Esophagus muscularis mucosa (tissue), 4 donors: ENCODE data around the gene GLIS1. TPM values are rescaled to one million over a fixed set of nuclear protein-coding genes. Genes with fewer than 3 reads are reported as not detected.
"Not testable (repeated sequence)": the region's sequence is repeated elsewhere in the genome, so short reads cannot be mapped to it uniquely, and the experiment has no call there.

Experiments used
- DNase-seq: peaks from one replicate; pipeline ENCODE4 v3.0.0-alpha.2; 2017; ENCODE audit errors: extremely low spot score
- H3K27ac ChIP-seq, 4 donors: fragments of 200-600 bp; sonication (generic); replicated peaks in 1 of 4; 1 replicate in 3 of 4; 2 replicates in 1 of 4; pipeline ENCODE4 v1.5.1; 2016 to 2019; ENCODE audit warnings: mild to moderate bottlenecking in 1 of 4
- H3K27me3 ChIP-seq, 4 donors: fragments of 200-600 bp; sonication (generic); one replicate each; pipeline versions ENCODE4 v1.5.1 to v1.6.0; 2016 to 2019
- H3K36me3 ChIP-seq, 4 donors: fragments of 200-600 bp; sonication (generic); one replicate each; pipeline ENCODE4 v1.5.1; 2016 to 2019
- H3K4me1 ChIP-seq, 4 donors: fragments of 200-600 bp; sonication (generic); one replicate each; pipeline ENCODE4 v1.5.1; 2016 to 2019
- H3K4me3 ChIP-seq, 4 donors: fragments of 200-600 bp; sonication (generic); 1 replicate in 2 of 4; 2 replicates in 2 of 4; pipeline ENCODE4 v1.5.1; 2016 to 2019; ENCODE audit warnings: mild to moderate bottlenecking in 4 of 4, moderate library complexity in 1 of 4
- H3K9me3 ChIP-seq, 4 donors: fragments of 200-600 bp; sonication (generic); 1 replicate in 3 of 4; 2 replicates in 1 of 4; pipeline ENCODE4 v1.5.1; 2016 to 2019
- EP300 ChIP-seq: sonication (generic); formaldehyde crosslinking; IDR thresholded peaks from one replicate; pipeline ENCODE4 v1.6.1; 2017; ENCODE audit warnings: antibody characterized with exemption
- POLR2A ChIP-seq: fragments of 450-650 bp; IDR thresholded peaks from one replicate; pipeline ENCODE4 v1.6.1; 2017; ENCODE audit warnings: antibody characterized with exemption, moderate library complexity, mild to moderate bottlenecking, low read depth
- POLR2AphosphoS5 ChIP-seq, 2 donors: sonication (generic); formaldehyde crosslinking; IDR thresholded peaks; one replicate each; pipeline ENCODE4 v1.6.1; 2017; ENCODE audit warnings: antibody characterized with exemption in 2 of 2
- WGBS: methylation state at CpG from one replicate; pipeline ENCODE4 v1.1.5; 2018; 5-methylcytosine and 5-hydroxymethylcytosine counted together
- intact Hi-C: fragments of 100-400 bp; cut with DNase I; formaldehyde crosslinking; loops from one replicate; pipeline ENCODE4 v1.15.1; 2023
- total RNA-seq, 4 donors: library from RNA; depleted of rRNA; stranded (reverse); fragments of >200 nt; gene quantifications; one replicate each; pipeline versions ENCODE4 v1.1.0 to v1.2.1, GENCODE V29; 2016
- TF ChIP-seq, protein P1 (sequence below), 3 experiments: fragments of 200-600 bp in 2 of 3; fragments of 450-650 bp in 1 of 3; sonication (generic) in 2 of 3; IDR thresholded peaks; one replicate each; pipeline ENCODE4 v1.5.1; 2017 to 2019; ENCODE audit warnings: antibody characterized with exemption in 3 of 3, mild to moderate bottlenecking in 2 of 3, moderate library complexity in 1 of 3

Gene GLIS1
- total RNA-seq, 4 donors from 2014 or later, result 0.17 to 0.42 TPM; not detected in 2

DNA sequence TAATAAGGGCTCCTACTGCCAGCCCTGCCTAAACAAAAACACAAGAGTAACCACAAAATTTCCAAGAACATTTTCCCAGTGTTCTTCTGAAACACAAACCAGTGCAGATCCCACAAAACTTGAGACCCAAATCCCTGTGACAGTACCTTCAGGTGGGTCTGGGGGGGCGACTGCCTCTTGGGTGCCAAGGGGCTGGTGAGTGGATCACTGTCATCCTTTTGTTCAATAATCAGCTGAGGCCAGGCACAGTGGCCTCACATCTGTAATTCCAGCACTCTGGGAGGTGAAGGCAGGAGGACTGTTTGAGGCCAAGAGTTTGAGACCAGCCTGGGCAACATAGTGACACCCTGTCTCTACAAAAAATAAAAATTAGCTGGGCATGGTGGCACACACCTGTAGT, 87.6 kb downstream of the GLIS1 start:
- WGBS, result 91% methylated on average over 1 of the region's 1 CpG
- TF ChIP-seq POLR2AphosphoS5 (IDR thresholded peaks at IDR 0.05) (no peak), EP300 (no peak), POLR2A (no peak)
- TF ChIP-seq, protein P1, sequence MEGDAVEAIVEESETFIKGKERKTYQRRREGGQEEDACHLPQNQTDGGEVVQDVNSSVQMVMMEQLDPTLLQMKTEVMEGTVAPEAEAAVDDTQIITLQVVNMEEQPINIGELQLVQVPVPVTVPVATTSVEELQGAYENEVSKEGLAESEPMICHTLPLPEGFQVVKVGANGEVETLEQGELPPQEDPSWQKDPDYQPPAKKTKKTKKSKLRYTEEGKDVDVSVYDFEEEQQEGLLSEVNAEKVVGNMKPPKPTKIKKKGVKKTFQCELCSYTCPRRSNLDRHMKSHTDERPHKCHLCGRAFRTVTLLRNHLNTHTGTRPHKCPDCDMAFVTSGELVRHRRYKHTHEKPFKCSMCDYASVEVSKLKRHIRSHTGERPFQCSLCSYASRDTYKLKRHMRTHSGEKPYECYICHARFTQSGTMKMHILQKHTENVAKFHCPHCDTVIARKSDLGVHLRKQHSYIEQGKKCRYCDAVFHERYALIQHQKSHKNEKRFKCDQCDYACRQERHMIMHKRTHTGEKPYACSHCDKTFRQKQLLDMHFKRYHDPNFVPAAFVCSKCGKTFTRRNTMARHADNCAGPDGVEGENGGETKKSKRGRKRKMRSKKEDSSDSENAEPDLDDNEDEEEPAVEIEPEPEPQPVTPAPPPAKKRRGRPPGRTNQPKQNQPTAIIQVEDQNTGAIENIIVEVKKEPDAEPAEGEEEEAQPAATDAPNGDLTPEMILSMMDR (IDR thresholded peaks at IDR 0.05), result no peak

DNA sequence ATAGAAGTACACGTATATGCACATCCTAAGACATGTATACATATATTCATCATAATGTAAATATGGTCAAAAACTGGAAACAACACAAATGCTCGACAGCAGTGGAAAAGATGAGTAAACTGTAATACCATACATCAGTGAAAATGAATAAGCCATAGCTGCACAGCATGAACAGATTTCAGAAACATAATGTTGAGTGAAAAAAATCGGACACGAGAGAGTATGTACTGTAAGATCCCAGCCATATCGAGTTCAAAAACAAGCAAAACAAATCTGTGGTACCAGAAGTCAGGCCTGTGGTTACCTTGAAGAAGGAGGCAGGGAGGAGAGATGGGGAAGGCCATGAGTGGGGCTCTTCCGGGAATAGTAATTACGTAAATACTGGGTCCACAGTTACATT, 90.4 kb downstream of the GLIS1 start:
- no peak overlapping the region for H3K27ac ChIP-seq
- no peaks in the 10 kb centered on the region for H3K4me1 ChIP-seq
- intact Hi-C loops, result no loop called here
- H3K27me3 ChIP-seq, result peaks cover 0 to 18% (median 0%) of the 10 kb centered on the region in 4 donors
- H3K4me3 ChIP-seq, result no peak overlapping the region
- DNase-seq, result no peak
- TF ChIP-seq EP300, result no peak
- no peaks in the 10 kb centered on the region for H3K9me3 ChIP-seq
- 84% methylated on average over 7 of the region's 7 CpGs for WGBS
- no peaks in the 10 kb centered on the region for H3K36me3 ChIP-seq

More for the DNA sequence above, 87.6 kb downstream of the GLIS1 start:
- no peaks in the 10 kb centered on the region for H3K4me1 ChIP-seq
- H3K36me3 ChIP-seq, result no peaks in the 10 kb centered on the region
- intact Hi-C loops, result no loop called here
- no peak overlapping the region for H3K27ac ChIP-seq
- H3K27me3 ChIP-seq, result peaks cover 0 to 21% (median 0%) of the 10 kb centered on the region in 4 donors
- no peak for DNase-seq
- H3K9me3 ChIP-seq, result no peaks in the 10 kb centered on the region
- no peak overlapping the region for H3K4me3 ChIP-seq

DNA sequence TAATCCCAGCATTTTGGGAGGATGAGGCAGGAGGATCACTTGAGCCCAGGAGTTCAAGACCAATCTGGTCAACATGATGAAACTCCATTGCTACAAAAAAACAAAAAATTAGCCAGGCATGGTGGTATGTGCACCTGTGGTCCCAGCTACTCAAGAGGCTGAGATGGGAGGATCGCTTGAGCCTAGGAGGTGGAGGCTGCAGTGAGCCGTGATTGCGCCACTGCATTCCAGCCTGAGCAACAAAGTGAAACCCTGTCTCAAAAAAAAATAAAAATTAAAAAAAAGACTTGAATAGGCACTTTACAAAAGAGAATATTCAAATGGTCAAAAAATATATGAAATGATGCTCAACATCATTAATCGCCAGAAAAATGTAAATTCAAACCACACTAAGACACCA, 91.0 kb downstream of the GLIS1 start:
- H3K27me3 ChIP-seq, result peaks cover 0 to 14% (median 0%) of the 10 kb centered on the region in 4 donors
- 98% methylated on average over 4 of the region's 4 CpGs for WGBS
- DNase-seq, H3K4me3 ChIP-seq, H3K27ac ChIP-seq, H3K9me3 ChIP-seq, H3K36me3 ChIP-seq, intact Hi-C loops, H3K4me1 ChIP-seq: not testable (repeated sequence)

DNA sequence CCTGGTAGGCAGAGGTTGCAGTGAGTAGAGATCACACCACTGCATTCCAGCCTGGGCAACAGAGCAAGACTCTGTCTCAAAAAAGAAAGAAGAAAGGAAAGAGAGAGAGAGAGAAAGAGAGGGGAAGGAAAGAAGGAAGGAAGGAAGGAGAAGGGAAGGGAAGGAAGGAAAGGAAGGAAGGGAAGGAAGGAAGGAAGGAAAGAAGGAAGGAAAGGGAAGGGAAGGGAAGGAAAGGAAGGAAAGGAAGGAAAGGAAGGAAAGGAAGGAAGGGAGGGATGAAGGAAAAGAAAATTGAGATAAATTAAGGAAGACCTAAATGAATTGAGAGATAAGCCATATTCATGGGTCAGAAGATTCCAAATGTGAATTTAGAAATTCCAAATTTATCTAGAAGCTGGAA, 92.2 kb downstream of the GLIS1 start:
- intact Hi-C loops, result no loop called here
- no peaks in the 10 kb centered on the region for H3K9me3 ChIP-seq
- H3K27me3 ChIP-seq, result peaks cover 0 to 10% (median 0%) of the 10 kb centered on the region in 4 donors
- H3K27ac ChIP-seq, result no peak overlapping the region
- no peaks in the 10 kb centered on the region for H3K4me1 ChIP-seq
- no peaks in the 10 kb centered on the region for H3K36me3 ChIP-seq
- H3K4me3 ChIP-seq, result no peak overlapping the region
- TF ChIP-seq, protein P1 (IDR thresholded peaks at IDR 0.05), result no peak
- TF ChIP-seq POLR2AphosphoS5 (IDR thresholded peaks at IDR 0.05), result no peak
- TF ChIP-seq POLR2A, result no peak
- no peak for TF ChIP-seq EP300
- no peak for DNase-seq

DNA sequence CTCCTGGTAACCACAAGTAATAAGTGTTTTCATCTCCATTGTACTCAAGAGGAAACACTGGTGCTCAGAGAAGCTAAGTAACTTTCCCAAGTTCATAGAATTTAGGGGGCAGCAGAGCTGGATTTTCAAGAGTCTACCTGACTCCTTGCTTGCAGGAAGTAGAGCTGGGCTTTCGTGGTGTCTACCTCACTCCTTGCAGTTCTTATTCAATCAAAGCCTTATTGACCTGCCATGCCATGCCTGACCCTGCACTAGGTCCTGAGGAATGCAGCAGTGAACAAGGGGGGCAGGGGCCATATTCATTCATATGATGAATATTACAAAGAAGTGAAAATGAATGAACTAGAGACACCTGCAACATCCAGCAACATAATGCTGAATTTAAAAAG, 93.3 kb downstream of the GLIS1 start:
- no peaks in the 10 kb centered on the region for H3K4me1 ChIP-seq
- TF ChIP-seq POLR2A, result no peak
- TF ChIP-seq, protein P1 (IDR thresholded peaks at IDR 0.05), result no peak
- no peak for TF ChIP-seq POLR2AphosphoS5 (IDR thresholded peaks at IDR 0.05)
- no peak for TF ChIP-seq EP300
- H3K36me3 ChIP-seq, result no peaks in the 10 kb centered on the region
- 89% methylated on average over 1 of the region's 1 CpG for WGBS
- DNase-seq, result no peak
- no peak overlapping the region for H3K27ac ChIP-seq
- peaks cover 0 to 10% (median 0%) of the 10 kb centered on the region in 4 donors for H3K27me3 ChIP-seq
- no peaks in the 10 kb centered on the region for H3K9me3 ChIP-seq
- intact Hi-C loops, result no loop called here
- H3K4me3 ChIP-seq, result no peak overlapping the region

DNA sequence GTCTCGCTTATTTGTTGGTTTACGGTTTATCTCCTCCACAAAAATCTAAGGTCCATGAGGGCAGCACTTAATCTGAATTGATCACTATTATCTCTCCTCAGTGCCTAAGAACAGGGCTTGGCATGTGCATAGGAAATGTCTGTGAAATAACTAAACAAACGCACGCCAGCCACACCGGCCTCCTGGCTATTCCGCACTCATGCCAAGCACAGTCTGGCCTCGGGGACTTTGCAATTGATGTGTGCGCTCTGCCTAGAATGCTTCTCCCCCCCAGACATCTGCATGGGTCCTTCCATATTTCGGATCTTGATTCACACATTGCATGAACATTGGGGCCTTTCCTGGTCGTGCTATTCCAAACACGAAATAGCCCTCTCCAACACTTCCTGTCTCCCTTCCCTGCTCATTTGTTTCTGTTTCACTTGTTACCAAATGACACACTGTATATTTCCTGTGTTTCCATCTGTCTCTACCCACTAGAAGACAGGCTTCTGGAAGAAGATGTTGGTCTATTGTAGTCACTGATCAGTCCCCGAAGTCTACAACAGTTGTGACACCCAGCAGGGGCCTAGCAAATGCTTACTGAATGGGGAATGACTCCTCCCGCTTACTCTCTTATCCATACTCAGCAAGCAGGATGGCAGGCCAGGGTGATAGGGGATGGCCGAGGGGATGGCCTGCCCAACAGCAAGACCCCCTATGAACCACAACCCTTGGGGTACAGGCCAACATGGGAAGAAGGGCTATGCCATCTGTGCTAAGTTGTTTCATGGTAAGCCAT, 93.9 kb downstream of the GLIS1 start:
- H3K9me3 ChIP-seq, result no peaks in the 10 kb centered on the region
- TF ChIP-seq EP300 (no peak), POLR2AphosphoS5 (IDR thresholded peaks at IDR 0.05) (no peak), POLR2A (no peak)
- TF ChIP-seq, protein P1 (IDR thresholded peaks at IDR 0.05), result no peak
- no peak overlapping the region for H3K27ac ChIP-seq
- intact Hi-C loops, result no loop called here
- WGBS, result 84% methylated on average over 14 of the region's 14 CpGs
- DNase-seq, result no peak
- peaks cover 0 to 10% (median 0%) of the 10 kb centered on the region in 4 donors for H3K27me3 ChIP-seq
- no peak overlapping the region for H3K4me3 ChIP-seq
- no peaks in the 10 kb centered on the region for H3K36me3 ChIP-seq
- no peaks in the 10 kb centered on the region for H3K4me1 ChIP-seq
